GM18517 (cell line): Measurements from ENCODE around the gene HLA-DQB2.
"Not testable (repeated sequence)": the region's sequence is repeated elsewhere in the genome, so short reads cannot be mapped to it uniquely, and the experiment has no call there.

Experiments used
- ATAC-seq: cut with Tn5 transposase; IDR thresholded peaks from one replicate; pipeline ENCODE4 v1.9.1; 2021; ENCODE audit warnings: mild to moderate bottlenecking, moderate library complexity; ENCODE audit not compliant: unreplicated experiment

HLA-DQB2 gene

GRCh38 chr6:32752580-32752979, 10.8 kb downstream of the HLA-DQB2 start:
- no peak for ATAC-seq

- not testable (repeated sequence) for ATAC-seq
Measured at GRCh38 chr6:32745649-32746048, 17.7 kb downstream of the HLA-DQB2 start.

- no peak for ATAC-seq
Measured at GRCh38 chr6:32744776-32745175, 18.6 kb downstream of the HLA-DQB2 start.

GRCh38 chr6:32742374-32742773, 21.0 kb downstream of the HLA-DQB2 start:
- no peak for ATAC-seq

GRCh38 chr6:32741031-32741960, 22.0 kb downstream of the HLA-DQB2 start, which contains the start of gene HLA-DQA2:
TSS of gene HLA-DQA2 (plus strand) at chr6:32741391. CDS start at chr6:32741444, 53 bp downstream.
- no peak for ATAC-seq

GRCh38 chr6:32738126-32738525, 25.2 kb downstream of the HLA-DQB2 start:
- no peak for ATAC-seq

GRCh38 chr6:32718879-32719278, 44.5 kb downstream of the HLA-DQB2 start:
- no peak for ATAC-seq

- ATAC-seq = no peak
Measured at GRCh38 chr6:32716396-32716795, 46.9 kb downstream of the HLA-DQB2 start.

GRCh38 chr6:32713241-32713640, 50.1 kb downstream of the HLA-DQB2 start:
- ATAC-seq = no peak

- no peak for ATAC-seq
Measured at GRCh38 chr6:32709625-32710024, 53.7 kb downstream of the HLA-DQB2 start.
